ENCODE data around the gene DCAF16. TPM values are rescaled to one million over a fixed set of nuclear protein-coding genes. Genes with fewer than 3 reads are reported as not detected.
A peak's percentile ranks its signal among the peaks of the same experiment; 100 is the strongest.
"Not testable (repeated sequence)": the region's sequence is repeated elsewhere in the genome, so short reads cannot be mapped to it uniquely, and the experiment has no call there.

DCAF16 gene
- total RNA-seq: 10 to 100 TPM; 28.0 to 41.3 (median 28.2) TPM

GRCh38 chr4:17810260-17811077 is at the start of gene DCAF16, which contains the start of gene NCAPG:
Gene DCAF16, minus strand, starts transcription at chr4:17810757. Its CDS starts 6,616 bp downstream, at chr4:17804141.
Gene NCAPG, plus strand, starts transcription at chr4:17810979. Its CDS starts 99 bp downstream, at chr4:17811078.
- H3K9me3 ChIP-seq: no peaks in the 10 kb centered on the region
- peaks cover 0 to 10% of the 10 kb centered on the region in 2 donors for H3K4me1 ChIP-seq
- H3K36me3 ChIP-seq: no peaks in the 10 kb centered on the region
- intact Hi-C loops (cut with DNase I; ENCODE audit: low total_unique reads): loop anchor here (5.0 to 10.0 kb wide), 2 partner anchors 1706 to 1908 kb away; no protein-coding TSS in a partner anchor
- TF ChIP-seq CTCF (IDR thresholded peaks at IDR 0.05) (no peak), POLR2AphosphoS5 (IDR thresholded peaks at IDR 0.05) (peak; percentile 93 to 99 (median 97)), POLR2A (IDR thresholded peaks at IDR 0.05) (peak; percentile 95)
- H3K4me3 ChIP-seq: peak within 1 kb of the TSS; percentile 83 to 92 (median 87)
- no peaks in the 10 kb centered on the region for H3K27me3 ChIP-seq
- H3K27ac ChIP-seq: peak within 1 kb of the TSS; percentile 95 to 98
- DNase-seq (ENCODE audit: low spot score in 2 of 2): peak; percentile 98

- Histone ChIP-seq H3K27ac (no peak overlapping the region), H3K4me1 (no peaks in the 10 kb centered on the region), H3K4me3 (no peak overlapping the region), H3K36me3 (no peaks in the 10 kb centered on the region), H3K9me3 (no peaks in the 10 kb centered on the region), H3K27me3 (no peaks in the 10 kb centered on the region)
- intact Hi-C loops (cut with DNase I; ENCODE audit: low total_unique reads): no loop called here
- no peak for DNase-seq (ENCODE audit: low spot score in 2 of 2)
- no peak for TF ChIP-seq POLR2A (IDR thresholded peaks at IDR 0.05)
- no peak for TF ChIP-seq CTCF (IDR thresholded peaks at IDR 0.05)
- no peak for TF ChIP-seq POLR2AphosphoS5 (IDR thresholded peaks at IDR 0.05)
These were observed 49.3 kb upstream of the DCAF16 start for GRCh38 chr4:17859793-17860406.

GRCh38 chr4:17854036-17854435 is 43.5 kb upstream of the DCAF16 start:
- Histone ChIP-seq H3K9me3 (no peaks in the 10 kb centered on the region), H3K27me3 (no peaks in the 10 kb centered on the region), H3K27ac (no peak overlapping the region), H3K4me3 (no peak overlapping the region), H3K4me1 (no peaks in the 10 kb centered on the region), H3K36me3 (no peaks in the 10 kb centered on the region)
- TF ChIP-seq POLR2AphosphoS5 (IDR thresholded peaks at IDR 0.05): no peak
- no peak for TF ChIP-seq POLR2A (IDR thresholded peaks at IDR 0.05)
- TF ChIP-seq CTCF (IDR thresholded peaks at IDR 0.05): no peak
- intact Hi-C loops (cut with DNase I; ENCODE audit: low total_unique reads): no loop called here
- no peak for DNase-seq (ENCODE audit: low spot score in 2 of 2)

GRCh38 chr4:17851959-17852358 is 41.4 kb upstream of the DCAF16 start:
- H3K36me3 ChIP-seq: no peaks in the 10 kb centered on the region
- H3K9me3 ChIP-seq: peaks cover 0 to 5% of the 10 kb centered on the region in 2 donors
- H3K4me1 ChIP-seq: no peaks in the 10 kb centered on the region
- no peak overlapping the region for H3K27ac ChIP-seq
- intact Hi-C loops (cut with DNase I; ENCODE audit: low total_unique reads): no loop called here
- no peak overlapping the region for H3K4me3 ChIP-seq
- DNase-seq (ENCODE audit: low spot score in 2 of 2): no peak
- no peaks in the 10 kb centered on the region for H3K27me3 ChIP-seq
- TF ChIP-seq POLR2A (IDR thresholded peaks at IDR 0.05) (no peak), POLR2AphosphoS5 (IDR thresholded peaks at IDR 0.05) (no peak), CTCF (IDR thresholded peaks at IDR 0.05) (no peak)

GRCh38 chr4:17850295-17850694 is 39.7 kb upstream of the DCAF16 start:
- H3K9me3 ChIP-seq; H3K27ac ChIP-seq; H3K36me3 ChIP-seq; DNase-seq (ENCODE audit: low spot score in 2 of 2); intact Hi-C loops (cut with DNase I; ENCODE audit: low total_unique reads); H3K4me3 ChIP-seq; H3K27me3 ChIP-seq; H3K4me1 ChIP-seq: not testable (repeated sequence)
